GM23248 (cell line): ENCODE measurements around the gene CPN2.

Experiments used
- EZH2 ChIP-seq: fragments of 200-600 bp; sonication (generic); IDR thresholded peaks from 2 replicates; pipeline ENCODE4 v1.6.1; 2018; ENCODE audit warnings: antibody characterized with exemption, mild to moderate bottlenecking; ENCODE audit not compliant: insufficient read depth, poor library complexity, severe bottlenecking
- EZH2phosphoT487 ChIP-seq: fragments of 200-600 bp; sonication (generic); IDR thresholded peaks from 2 replicates; pipeline ENCODE4 v1.6.1; 2018; ENCODE audit warnings: antibody characterized with exemption, moderate library complexity, mild to moderate bottlenecking, low read depth; ENCODE audit not compliant: insufficient read depth

DNA sequence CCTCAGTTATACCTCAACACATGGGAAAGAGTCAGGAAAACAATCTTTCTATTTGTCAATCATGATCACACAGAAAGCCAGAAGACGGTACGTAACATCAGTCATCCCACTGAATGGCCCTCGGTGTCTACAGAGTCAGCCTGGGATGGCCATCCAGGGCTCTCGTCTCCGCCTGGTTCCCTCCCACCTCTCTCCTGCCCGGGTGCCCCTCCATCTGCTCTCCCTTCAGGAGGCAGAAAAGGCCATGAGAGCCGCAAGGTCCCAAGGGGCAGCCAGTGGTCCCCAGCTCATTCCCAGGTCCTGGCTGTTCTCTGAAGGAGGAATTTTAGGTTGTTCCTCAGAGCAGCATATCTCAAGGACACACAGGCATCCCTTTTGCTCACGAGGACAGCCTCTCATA, 22.8 kb upstream of the CPN2 start:
- TF ChIP-seq EZH2phosphoT487 (no peak), EZH2 (no peak)
